Activated gamma-delta T cell treated with anti-CD3 and anti-CD28 coated beads, Interleukin-2, amount 50 U/mL, for 16 hours (primary cell): ENCODE measurements around the gene CCR5.

Source experiments
- DNase-seq: peaks from one replicate; pipeline ENCODE4 v3.0.0-alpha.2; 2020; ENCODE audit warnings: low read depth

CCR5 gene

GRCh38 chr3:46408853-46409252 lies 38.1 kb downstream of the CCR5 start:
- DNase-seq = no peak

DNA sequence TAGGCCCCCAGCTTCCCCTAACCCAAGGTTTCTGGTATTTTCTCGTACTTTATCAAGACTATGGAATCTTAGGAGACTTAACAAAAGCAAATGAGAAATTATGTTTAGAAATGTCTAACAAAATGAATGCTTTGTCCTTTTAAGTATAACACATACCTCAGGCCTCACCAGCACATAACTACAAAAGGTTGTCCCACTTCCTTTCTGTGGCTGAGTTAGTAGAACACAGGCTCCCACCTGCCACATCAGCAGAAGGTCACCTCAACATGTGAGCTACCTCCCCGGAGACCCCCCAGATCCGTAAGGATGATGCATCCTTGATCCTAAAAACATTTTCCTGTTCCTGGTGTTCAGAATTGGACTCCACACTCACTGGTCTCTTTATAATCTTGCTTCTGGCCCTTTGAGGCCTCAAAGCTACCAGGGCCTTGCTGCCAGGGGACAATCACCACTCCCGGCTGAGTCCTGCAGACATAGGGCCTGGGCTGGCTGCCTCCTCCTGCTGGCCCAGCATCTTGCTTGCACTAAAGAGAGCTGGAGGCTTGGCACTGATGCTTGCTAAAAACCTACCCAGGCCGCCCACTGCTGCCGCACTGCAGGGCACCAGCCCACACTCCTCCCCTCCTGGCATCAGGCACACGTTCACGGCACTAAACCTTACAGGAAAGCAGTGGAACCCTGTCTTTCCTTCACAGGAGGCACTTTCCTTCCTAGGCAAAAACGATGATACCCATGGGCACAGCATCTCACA lies 39.2 kb downstream of the CCR5 start:
- DNase-seq = no peak

DNA sequence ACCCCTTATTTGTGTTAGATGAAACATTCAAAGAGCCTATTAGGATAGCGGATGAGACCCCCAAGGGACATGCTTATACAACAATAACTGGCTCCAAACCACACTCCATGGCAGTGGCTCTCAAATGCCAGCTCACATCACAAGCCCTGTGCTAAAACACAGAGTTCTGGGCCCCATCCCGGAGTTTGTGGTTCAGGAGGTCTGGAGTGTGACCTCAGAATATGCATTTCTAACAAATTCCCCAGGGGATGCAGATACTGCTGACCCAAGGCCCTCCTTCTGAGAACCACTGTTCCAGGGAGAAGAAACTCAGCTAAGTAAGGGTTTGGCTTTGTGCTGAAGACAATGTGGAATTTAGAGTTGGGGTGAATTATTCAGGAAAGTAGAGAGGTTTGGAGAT lies 39.9 kb downstream of the CCR5 start:
- no peak for DNase-seq

- DNase-seq = no peak
Measured at GRCh38 chr3:46411271-46411670, 40.5 kb downstream of the CCR5 start.

DNA sequence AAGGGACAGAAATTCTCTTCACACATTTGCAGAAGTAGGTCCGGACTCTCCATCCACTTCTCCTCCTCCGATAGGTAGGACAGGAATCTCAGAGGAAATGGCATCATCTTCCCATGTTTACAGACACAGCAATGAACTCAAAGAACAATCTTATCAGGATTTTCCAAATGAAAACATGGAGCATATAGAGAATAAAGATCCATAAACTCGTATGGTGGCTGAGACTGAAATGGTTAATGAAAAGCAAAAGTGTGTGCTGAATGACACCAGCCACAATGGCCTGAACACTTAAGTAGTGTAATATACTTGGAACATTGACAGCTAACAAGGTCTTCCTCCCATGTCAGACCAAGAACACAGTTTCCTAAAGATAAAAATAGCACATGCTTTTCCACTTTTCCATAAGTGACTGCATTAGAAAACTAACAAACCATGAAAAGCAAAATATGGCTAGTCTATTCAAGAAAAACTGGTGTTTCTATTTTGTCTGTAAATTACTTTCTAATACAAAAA lies 42.1 kb downstream of the CCR5 start:
- no peak for DNase-seq

DNA sequence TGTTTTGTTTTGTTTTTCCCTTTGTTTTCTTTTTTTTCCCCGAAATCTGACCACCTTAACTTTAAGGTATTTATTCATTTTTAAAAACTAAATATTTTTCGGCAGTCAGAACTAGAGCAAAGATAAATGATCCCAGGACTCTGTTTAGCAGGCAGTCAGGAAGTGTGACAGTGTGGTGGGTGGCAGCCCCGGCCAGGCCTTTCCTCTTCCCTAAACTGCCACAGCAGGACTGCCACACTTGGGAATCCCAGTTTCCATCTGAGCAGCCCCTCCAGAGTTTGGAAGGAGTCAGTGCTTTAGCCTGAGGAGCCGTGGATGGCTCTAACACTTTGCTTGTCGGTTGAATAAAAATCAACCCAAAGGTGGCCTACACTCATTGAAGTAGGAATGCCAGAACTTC lies 43.2 kb downstream of the CCR5 start:
- no peak for DNase-seq

DNA sequence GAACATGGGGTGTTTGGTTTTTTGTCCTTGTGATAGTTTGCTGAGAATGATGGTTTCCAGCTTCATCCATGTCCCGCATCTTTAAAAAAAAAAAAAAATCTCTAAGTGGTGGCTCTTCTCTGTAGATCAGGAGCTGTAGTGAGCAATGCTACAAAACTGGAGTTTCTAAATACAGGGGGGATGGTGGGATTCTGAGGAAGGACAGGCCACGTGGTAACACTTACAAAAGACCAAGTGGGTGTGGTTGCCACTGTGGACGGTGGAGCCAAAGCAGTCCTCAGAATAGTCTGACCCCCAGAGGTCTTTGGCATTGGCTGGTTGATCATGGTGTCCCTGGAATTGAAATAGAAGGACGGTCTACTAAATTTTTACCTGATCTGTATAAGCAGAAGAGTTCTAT lies 44.0 kb downstream of the CCR5 start:
- no peak for DNase-seq

DNA sequence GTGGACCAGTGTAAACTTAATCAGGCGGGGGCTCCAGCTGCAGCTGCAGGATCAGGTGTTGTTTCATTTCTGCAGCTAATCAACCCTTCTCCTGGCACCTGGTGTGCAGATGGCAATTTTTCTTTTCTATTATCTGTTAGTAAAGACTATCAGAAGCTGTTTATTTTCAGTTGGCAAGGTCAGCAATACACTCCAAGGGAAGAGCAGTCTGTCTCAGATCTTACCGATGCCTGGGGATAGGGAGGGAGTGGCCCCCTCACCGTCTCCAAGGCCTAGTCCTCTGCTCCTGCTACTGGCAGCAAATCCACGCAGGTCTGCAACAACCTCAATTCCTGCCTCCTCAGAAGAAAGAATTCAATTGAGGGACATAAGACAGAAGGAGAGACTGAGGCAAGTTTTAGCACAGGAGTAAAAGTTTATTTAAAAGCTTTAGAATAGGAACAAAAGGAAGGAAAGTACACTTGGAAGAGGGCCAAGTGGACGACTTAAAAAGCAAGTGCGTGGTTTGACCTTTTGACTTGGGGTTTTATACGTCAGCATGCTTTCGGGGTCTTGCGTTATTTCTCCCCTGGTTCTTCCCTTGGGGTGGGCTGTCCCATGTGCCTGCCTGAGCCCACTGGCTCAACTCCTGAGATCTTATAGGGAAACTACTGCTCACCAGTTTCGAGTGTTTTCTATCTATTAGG lies 45.5 kb downstream of the CCR5 start:
- DNase-seq = no peak

- DNase-seq = no peak
Measured at GRCh38 chr3:46416811-46417510, 46.2 kb downstream of the CCR5 start.

DNA sequence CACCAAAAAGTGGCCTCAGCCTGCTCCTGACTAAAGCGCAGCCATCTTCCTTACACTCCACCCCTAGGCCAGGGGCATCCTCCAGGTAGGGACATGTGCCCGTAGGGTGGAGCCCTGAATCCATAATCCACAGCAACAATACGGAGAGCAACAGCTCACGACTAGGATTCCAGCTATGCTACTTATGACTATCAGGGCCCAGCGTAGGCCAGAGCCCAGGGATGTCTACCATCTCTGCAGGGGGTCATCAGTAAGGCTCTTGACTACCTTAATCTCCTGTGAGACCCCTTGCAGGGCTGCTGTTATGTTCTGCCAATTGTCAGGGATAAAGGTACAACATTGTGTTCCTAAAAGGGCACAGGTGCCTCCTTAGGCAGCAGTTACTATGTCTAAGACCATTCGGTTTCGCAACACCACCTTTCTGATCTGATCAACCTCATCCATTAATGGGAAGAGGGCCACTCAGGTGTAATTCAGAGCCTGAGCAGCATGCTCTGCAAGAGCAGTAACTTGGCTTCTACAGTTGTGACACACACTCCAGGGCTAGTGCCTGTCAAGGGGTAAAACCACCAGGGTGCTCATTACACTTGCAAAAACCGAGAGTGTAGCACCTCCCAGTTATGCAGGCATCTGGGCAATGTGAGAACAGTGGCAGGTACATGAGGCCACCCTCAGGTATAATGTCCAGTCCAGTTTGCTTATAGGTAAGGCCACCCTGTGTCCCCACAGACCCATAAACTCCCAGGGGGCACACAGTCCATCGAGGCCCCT lies 47.3 kb downstream of the CCR5 start:
- no peak for DNase-seq

DNA sequence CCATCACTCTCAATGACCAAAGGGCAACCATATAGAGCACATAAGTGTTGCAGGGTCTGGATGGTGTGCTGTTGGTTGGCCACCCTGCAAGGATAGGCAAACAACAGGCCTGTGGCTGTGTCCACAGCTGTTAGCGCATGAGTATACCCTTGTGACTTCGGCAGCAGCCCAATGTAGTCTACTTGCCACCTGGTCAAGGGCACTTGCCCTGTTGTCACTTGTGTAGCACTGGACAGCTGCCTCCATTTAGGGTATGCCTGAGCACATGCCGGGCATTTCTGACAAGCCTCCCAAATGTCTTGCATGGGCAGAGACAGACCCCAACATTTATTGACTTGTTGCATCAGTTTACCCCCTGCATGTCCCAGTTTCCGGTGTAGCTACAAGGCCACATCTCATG lies 49.1 kb downstream of the CCR5 start:
- DNase-seq = no peak

DNA sequence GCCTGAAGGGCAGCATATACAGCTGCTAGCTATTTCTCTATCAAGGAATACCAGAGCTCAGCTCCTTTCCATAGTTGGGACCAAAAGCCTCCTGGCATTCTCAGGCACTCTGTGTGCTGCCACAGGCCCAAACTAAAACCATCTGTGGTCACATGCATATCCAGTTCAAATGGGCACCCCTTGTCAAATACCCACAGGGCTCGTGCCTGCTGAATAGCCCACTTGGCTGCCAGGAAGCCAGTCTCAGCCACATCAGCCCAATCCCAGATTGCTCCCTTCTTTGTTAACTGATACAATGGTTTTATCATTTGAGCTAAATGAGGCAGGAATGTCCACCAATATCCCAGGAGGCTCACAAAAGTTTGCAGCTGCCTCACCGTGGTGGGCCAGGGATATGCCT lies 50.2 kb downstream of the CCR5 start:
- no peak for DNase-seq

- DNase-seq = no peak
Measured at GRCh38 chr3:46422617-46423016, 51.9 kb downstream of the CCR5 start.

DNA sequence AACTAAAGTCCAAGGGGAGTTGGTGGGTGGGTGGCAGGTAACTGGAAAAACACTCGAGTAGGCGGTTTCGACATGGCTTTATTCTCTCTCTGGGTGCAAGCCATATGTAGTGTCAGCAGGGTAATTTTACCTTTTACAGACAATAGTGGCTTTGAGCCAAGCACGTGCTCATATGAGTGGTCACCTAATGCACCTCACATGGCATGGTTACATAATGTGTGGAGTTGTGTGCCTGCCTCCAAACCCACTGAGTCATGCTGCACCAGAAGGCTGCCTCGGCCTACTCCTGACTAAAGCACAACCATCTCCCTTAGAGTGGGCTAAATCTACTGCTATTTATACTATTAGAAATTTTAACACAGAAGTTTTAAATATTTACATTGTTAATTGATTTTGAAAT lies 52.8 kb downstream of the CCR5 start:
- DNase-seq = no peak
